Measurements from ENCODE around the gene FJX1. TPM values are rescaled to one million over a fixed set of nuclear protein-coding genes. Genes with fewer than 3 reads are reported as not detected.

FJX1 gene
- 18.4 and 125 TPM in 2 replicates for total RNA-seq

GRCh38 chr11:35617687-35618496 is at the start of gene FJX1:
FJX1 (plus strand) TSS chr11:35618460; CDS start chr11:35618637, 177 bp downstream.

GRCh38 chr11:35662649-35663407 is 44.6 kb downstream of the FJX1 start, which contains the start of gene TRIM44:
TRIM44 (plus strand) TSS chr11:35662775; CDS start chr11:35663112, 337 bp downstream.

Other genes with a start within 250 kb of the FJX1 start
- gene SLC1A2, start 198.9 kb upstream of the FJX1 start, total RNA-seq: 7.0 and 8.1 TPM in 2 replicates
- gene PAMR1, start 92.8 kb upstream of the FJX1 start, total RNA-seq: 185 and 340 TPM in 2 replicates
- 33.8 and 78.6 TPM in 2 replicates for gene TRIM44, start 44.3 kb downstream of the FJX1 start, total RNA-seq